GM23248 (cell line): ENCODE results near the gene NAT8. TPM values are rescaled to one million over a fixed set of nuclear protein-coding genes. Genes with fewer than 3 reads are reported as not detected.

Experiments used
- DNase-seq: peaks from one replicate; pipeline ENCODE4 v3.0.0-alpha.2; 2015
- H2AFZ ChIP-seq: fragments of 200-600 bp; sonication (generic); 2 replicates; pipeline ENCODE4 v1.6.1; 2016; ENCODE audit warnings: antibody characterized with exemption
- H3F3A ChIP-seq: fragments of 200-600 bp; sonication (generic); 2 replicates; pipeline ENCODE4 v1.6.1; 2016; ENCODE audit warnings: mild to moderate bottlenecking, antibody characterized with exemption, mixed run types; ENCODE audit not compliant: insufficient read depth
- H3K27ac ChIP-seq: fragments of 200-600 bp; sonication (generic); 2 replicates; pipeline ENCODE4 v1.5.1; 2016; ENCODE audit warnings: mild to moderate bottlenecking
- H3K27me3 ChIP-seq: fragments of 200-600 bp; sonication (generic); replicated peaks from 2 replicates; pipeline ENCODE4 v1.6.1; 2016; ENCODE audit warnings: mild to moderate bottlenecking; ENCODE audit not compliant: insufficient read depth
- H3K36me3 ChIP-seq: fragments of 200-600 bp; sonication (generic); 2 replicates; pipeline ENCODE4 v1.6.1; 2016; ENCODE audit warnings: low read depth, mild to moderate bottlenecking
- H3K4me1 ChIP-seq: fragments of 200-600 bp; sonication (generic); 2 replicates; pipeline ENCODE4 v1.6.1; 2016; ENCODE audit warnings: mild to moderate bottlenecking; ENCODE audit not compliant: insufficient read depth
- H3K4me2 ChIP-seq: fragments of 200-600 bp; sonication (generic); one replicate; pipeline ENCODE4 v1.6.1; 2016; ENCODE audit warnings: mild to moderate bottlenecking; ENCODE audit not compliant: unreplicated experiment
- H3K4me3 ChIP-seq: fragments of 200-600 bp; sonication (generic); 2 replicates; pipeline ENCODE4 v1.5.1; 2016; ENCODE audit warnings: mild to moderate bottlenecking
- H3K79me2 ChIP-seq: fragments of 200-600 bp; sonication (generic); 2 replicates; pipeline ENCODE4 v1.6.1; 2016; ENCODE audit warnings: mild to moderate bottlenecking; ENCODE audit not compliant: insufficient read depth
- H3K9ac ChIP-seq: fragments of 200-600 bp; sonication (generic); 2 replicates; pipeline ENCODE4 v1.6.1; 2016; ENCODE audit warnings: mild to moderate bottlenecking
- H3K9me2 ChIP-seq: fragments of 200-600 bp; sonication (generic); 2 replicates; pipeline ENCODE4 v1.6.1; 2016; ENCODE audit warnings: mixed run types, mild to moderate bottlenecking, moderate library complexity; ENCODE audit not compliant: insufficient read depth
- H3K9me3 ChIP-seq: fragments of 200-600 bp; sonication (generic); one replicate; pipeline ENCODE4 v1.6.1; 2017; ENCODE audit warnings: low read depth
- H4K20me1 ChIP-seq: fragments of 200-600 bp; sonication (generic); 2 replicates; pipeline ENCODE4 v1.6.0; 2016; ENCODE audit not compliant: insufficient read depth
- EZH2 ChIP-seq: fragments of 200-600 bp; sonication (generic); IDR thresholded peaks from 2 replicates; pipeline ENCODE4 v1.6.1; 2018; ENCODE audit warnings: antibody characterized with exemption, mild to moderate bottlenecking; ENCODE audit not compliant: insufficient read depth, poor library complexity, severe bottlenecking
- EZH2phosphoT487 ChIP-seq: fragments of 200-600 bp; sonication (generic); IDR thresholded peaks from 2 replicates; pipeline ENCODE4 v1.6.1; 2018; ENCODE audit warnings: antibody characterized with exemption, moderate library complexity, mild to moderate bottlenecking, low read depth; ENCODE audit not compliant: insufficient read depth
- WGBS, 2 experiments: methylation state at CpG; one replicate each; pipeline ENCODE4 v1.1.6; 2015 to 2017; ENCODE audit warnings: low lambda C conversion rate in 2 of 2, low coverage in 1 of 2; ENCODE audit errors: missing lambda C conversion rate in 2 of 2; 5-methylcytosine and 5-hydroxymethylcytosine counted together
- in situ Hi-C: fragments of 300-500 bp; cut with MboI; formaldehyde crosslinking; loops from 2 replicates; pipeline ENCODE4 v1.15.0; 2020
- polyA plus RNA-seq: library from polyadenylated mRNA; unstranded; fragments of >200 nt; fragmentation: Nextera tagmentation; extraction: Ambion mirVana; gene quantifications from 2 replicates; pipeline ENCODE4 v1.2.1, GENCODE V29; 2016
- total RNA-seq: library from RNA; depleted of rRNA; stranded (reverse); fragments of >200 nt; shearing (Covaris generic); gene quantifications from 2 replicates; pipeline ENCODE4 v1.2.3, GENCODE V29; 2014; rRNA removed

NAT8 gene
- total and polyA plus RNA-seq, 2 experiments from 2014 or later, result not detected

DNA sequence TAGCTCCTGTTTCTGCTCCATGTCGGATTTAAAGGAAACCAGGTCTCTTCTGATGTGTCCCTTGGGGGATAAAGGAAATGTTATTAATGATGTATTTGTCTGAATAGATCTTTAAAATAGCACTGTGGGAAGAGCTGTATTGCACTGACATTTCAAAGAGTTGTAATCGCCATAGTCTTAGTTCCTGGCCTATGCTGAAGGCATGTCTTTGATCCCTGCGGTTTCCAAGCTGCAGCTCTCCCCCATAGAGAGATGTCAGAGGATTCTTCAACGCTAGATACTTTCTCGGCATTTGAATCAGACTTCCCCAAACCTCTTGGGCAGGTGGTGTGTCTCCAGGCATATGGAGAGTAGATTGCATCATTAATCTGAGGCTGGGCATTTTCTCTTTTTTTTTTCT lies 40.4 kb downstream of the NAT8 start:
- Histone ChIP-seq H3K79me2 (no peaks in the 10 kb centered on the region), H3K27me3 (no peaks in the 10 kb centered on the region), H3K9ac (no peak overlapping the region), H3K4me2 (no peak overlapping the region), H3F3A (no peaks in the 10 kb centered on the region), H3K9me2 (no peaks in the 10 kb centered on the region; the same call in 1 of the 2 replicates), H3K9me3 (no peaks in the 10 kb centered on the region), H2AFZ (no peak overlapping the region), H3K27ac (no peak overlapping the region), H3K4me1 (peaks cover 7% of the 10 kb centered on the region; the same call in 1 of the 2 replicates), H3K36me3 (peaks cover 4% of the 10 kb centered on the region; the same call in 1 of the 2 replicates), H3K4me3 (no peak overlapping the region), H4K20me1 (no peaks in the 10 kb centered on the region)
- in situ Hi-C loops, result no loop called here
- WGBS, 2 experiments, result 87 to 88% methylated on average over 5 of the region's 5 CpGs
- no peak for DNase-seq
- no peak for TF ChIP-seq EZH2phosphoT487
- no peak for TF ChIP-seq EZH2

DNA sequence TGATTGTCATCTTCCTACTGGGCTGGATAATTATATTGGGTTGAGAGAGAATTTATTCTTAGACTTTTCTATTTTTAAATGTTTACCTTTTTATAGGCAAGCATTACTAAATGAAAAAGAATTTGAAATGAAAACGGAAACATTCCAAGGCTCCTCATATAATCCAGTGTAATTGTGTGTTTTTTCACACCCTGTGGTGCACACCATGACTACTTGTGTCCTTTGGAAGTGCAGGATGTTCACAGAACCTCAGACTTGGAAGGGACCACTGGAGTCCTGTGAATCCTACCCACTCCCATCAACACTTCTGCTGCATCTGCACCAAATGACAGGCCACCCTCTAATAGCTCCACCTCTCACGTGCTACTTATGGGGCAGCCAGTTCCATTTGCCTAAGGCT lies 48.0 kb downstream of the NAT8 start:
- no peak overlapping the region for H3K4me3 ChIP-seq
- no peaks in the 10 kb centered on the region for H3K36me3 ChIP-seq
- no peaks in the 10 kb centered on the region for H4K20me1 ChIP-seq
- no peaks in the 10 kb centered on the region for H3K4me1 ChIP-seq
- TF ChIP-seq EZH2phosphoT487 (no peak), EZH2 (no peak)
- H2AFZ ChIP-seq, result no peak overlapping the region
- DNase-seq, result no peak
- no peaks in the 10 kb centered on the region for H3K9me3 ChIP-seq
- in situ Hi-C loops, result no loop called here
- H3K4me2 ChIP-seq, result no peak overlapping the region
- no peaks in the 10 kb centered on the region for H3K79me2 ChIP-seq
- H3K9ac ChIP-seq, result no peak overlapping the region
- H3K27ac ChIP-seq, result no peak overlapping the region
- no peaks in the 10 kb centered on the region for H3K27me3 ChIP-seq
- no peaks in the 10 kb centered on the region for H3F3A ChIP-seq
- WGBS, 2 experiments, result 80 to 92% methylated on average over 2 of the region's 2 CpGs
- no peaks in the 10 kb centered on the region; the same call in 1 of the 2 replicates for H3K9me2 ChIP-seq

DNA sequence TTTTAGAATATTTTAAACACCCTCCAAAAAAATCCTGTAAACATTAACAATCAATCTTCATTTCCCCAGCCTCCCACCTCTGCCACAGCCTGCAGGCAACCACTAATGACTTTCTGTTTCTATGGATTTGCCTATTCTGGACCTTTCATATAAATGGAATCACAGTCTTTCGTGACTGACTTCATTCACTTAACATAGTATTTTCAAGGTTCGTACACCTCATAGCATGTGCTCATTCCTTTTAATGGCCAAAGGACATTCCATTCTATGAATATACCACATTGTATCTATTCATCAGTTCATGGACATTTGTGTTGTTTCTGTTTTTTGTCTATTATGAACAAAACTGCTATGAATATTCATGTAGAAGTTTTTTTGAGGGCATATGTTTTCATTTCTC lies 48.5 kb downstream of the NAT8 start:
- Histone ChIP-seq H3K9me2 (no peaks in the 10 kb centered on the region; the same call in 1 of the 2 replicates), H3K4me3 (no peak overlapping the region), H3K9ac (no peak overlapping the region), H3K27ac (no peak overlapping the region), H2AFZ (no peak overlapping the region), H4K20me1 (no peaks in the 10 kb centered on the region), H3K36me3 (no peaks in the 10 kb centered on the region), H3K27me3 (no peaks in the 10 kb centered on the region), H3K9me3 (no peaks in the 10 kb centered on the region), H3K4me1 (no peaks in the 10 kb centered on the region), H3K4me2 (no peak overlapping the region), H3F3A (no peaks in the 10 kb centered on the region), H3K79me2 (no peaks in the 10 kb centered on the region)
- no peak for TF ChIP-seq EZH2
- WGBS, 2 experiments, result 96% methylated on average over 2 of the region's 2 CpGs
- no peak for DNase-seq
- in situ Hi-C loops, result no loop called here

Other genes with a start within 250 kb of the NAT8 start
- 20.1 and 24.4 TPM in 2 replicates for gene TPRKB, start 94.9 kb upstream of the NAT8 start, total RNA-seq
- gene TPRKB, start 94.9 kb upstream of the NAT8 start, polyA plus RNA-seq, result 57.2 and 59.6 TPM in 2 replicates
- gene DUSP11, start 137.7 kb upstream of the NAT8 start, total RNA-seq, result 37.3 and 58.3 TPM in 2 replicates
- gene DUSP11, start 137.7 kb upstream of the NAT8 start, polyA plus RNA-seq, result 56.0 and 60.2 TPM in 2 replicates
- gene C2orf78, start 141.8 kb upstream of the NAT8 start, total RNA-seq, result not detected in 2 replicates
- gene C2orf78, start 141.8 kb upstream of the NAT8 start, polyA plus RNA-seq, result not detected in 2 replicates
- gene STAMBP, start 186.5 kb upstream of the NAT8 start, total RNA-seq, result 16.8 and 24.4 TPM in 2 replicates
- 35.9 and 36.0 TPM in 2 replicates for gene STAMBP, start 186.5 kb upstream of the NAT8 start, polyA plus RNA-seq